Endothelial cell of umbilical vein (primary cell): ENCODE data around the gene SGSM2. TPM values are rescaled to one million over a fixed set of nuclear protein-coding genes. Genes with fewer than 3 reads are reported as not detected.

Experiments
- BruUV-seq: library from RNA; stranded (reverse); fragments of 400-500 nt; replicated peaks from 2 replicates; lab custom pipeline; 2021; lab: Mats Ljungman, UMichigan
- CTCF ChIA-PET: fragments of 300-600, 350-600 bp; sonication (Branson Sonifier 250); formaldehyde crosslinking; loops from one replicate; lab custom pipeline; 2021; ENCODE audit warnings: antibody characterized with exemption, inconsistent platforms; lab: Charles Lee
- POLR2A ChIA-PET: fragments of 300-600, 350-600 bp; sonication (Branson Sonifier 250); formaldehyde crosslinking; loops from one replicate; lab custom pipeline; 2021; ENCODE audit warnings: antibody characterized with exemption, inconsistent platforms; lab: Charles Lee
- DNase-seq: peaks from one replicate; pipeline ENCODE4 v3.0.0-alpha.2; 2011; ENCODE audit warnings: low read depth, low spot score
- FAIRE-seq: peaks from 2 replicates; lab custom pipeline; 2011; peaks lifted over from hg19 to GRCh38; lab: Jason Lieb, UNC
- H2AFZ ChIP-seq: 2 replicates; pipeline ENCODE4 v1.6.0; 2012; ENCODE audit warnings: low read depth, low read length, control low read depth, inconsistent platforms
- H3K27ac ChIP-seq: 2 replicates; pipeline ENCODE4 v1.5.1; 2011; ENCODE audit warnings: low read depth, mild to moderate bottlenecking, control low read depth, low read length, moderate library complexity; ENCODE audit not compliant: insufficient read depth
- H3K27me3 ChIP-seq, 2 experiments: 2 replicates each; pipeline versions ENCODE4 v1.6.0 to v1.6.1; 2011; ENCODE audit warnings: low read length in 2 of 2, mixed read lengths in 1 of 2; ENCODE audit not compliant: control insufficient read depth in 2 of 2, insufficient read depth in 2 of 2
- H3K36me3 ChIP-seq, 2 experiments: 2 replicates in 1 of 2; 3 replicates in 1 of 2; pipeline ENCODE4 v1.5.1; 2011; ENCODE audit warnings: low read length in 2 of 2, mild to moderate bottlenecking in 1 of 2, moderate library complexity in 1 of 2; ENCODE audit not compliant: control insufficient read depth in 2 of 2, insufficient read depth in 2 of 2; ENCODE audit errors: extremely low read depth in 1 of 2
- H3K4me1 ChIP-seq: 3 replicates; pipeline ENCODE4 v1.5.1; 2011; ENCODE audit warnings: mild to moderate bottlenecking, low read length; ENCODE audit not compliant: control insufficient read depth, insufficient read depth; ENCODE audit errors: extremely low read depth
- H3K4me2 ChIP-seq: 2 replicates; pipeline ENCODE4 v1.6.1; 2011; ENCODE audit warnings: low read length, control low read depth, mixed read lengths; ENCODE audit not compliant: insufficient read depth
- H3K4me3 ChIP-seq, 3 experiments: fragments of 200-600 bp in 1 of 3; sonication (generic), shearing (Covaris generic) in 1 of 3; replicated peaks in 1 of 3; 2 replicates each; pipeline ENCODE4 v1.5.1; 2011 to 2016; ENCODE audit warnings: control low read depth in 3 of 3, low read length in 3 of 3, mild to moderate bottlenecking in 2 of 3, inconsistent platforms in 1 of 3, low read depth in 1 of 3, moderate library complexity in 1 of 3; ENCODE audit not compliant: insufficient read depth in 1 of 3
- H3K79me2 ChIP-seq: 2 replicates; pipeline ENCODE4 v1.6.0; 2012; ENCODE audit warnings: low read length, inconsistent platforms; ENCODE audit not compliant: control insufficient read depth, insufficient read depth
- H3K9ac ChIP-seq: replicated peaks from 2 replicates; pipeline ENCODE3; 2011; ENCODE audit warnings: low read length, control low read depth; ENCODE audit not compliant: insufficient read depth; ENCODE audit errors: extremely low read depth
- H3K9me1 ChIP-seq: replicated peaks from 3 replicates; pipeline ENCODE4 v1.6.0; 2011; ENCODE audit warnings: mild to moderate bottlenecking, low read length; ENCODE audit not compliant: control insufficient read depth, insufficient read depth; ENCODE audit errors: extremely low read depth
- H3K9me3 ChIP-seq: replicated peaks from 2 replicates; pipeline ENCODE4 v1.5.1; 2012; ENCODE audit warnings: low read length, inconsistent platforms; ENCODE audit not compliant: control insufficient read depth, insufficient read depth
- H4K20me1 ChIP-seq: replicated peaks from 2 replicates; pipeline ENCODE3; 2011; ENCODE audit warnings: mild to moderate bottlenecking, low read length; ENCODE audit not compliant: control insufficient read depth, insufficient read depth; ENCODE audit errors: extremely low read depth
- EZH2 ChIP-seq: IDR thresholded peaks from 2 replicates; pipeline ENCODE4 v1.6.1; 2012; ENCODE audit warnings: borderline replicate concordance, low read depth, mild to moderate bottlenecking, moderate library complexity, low read length, inconsistent platforms; ENCODE audit not compliant: severe bottlenecking
- JUN ChIP-seq: IDR thresholded peaks from 2 replicates; pipeline ENCODE4 v1.6.1; 2011; ENCODE audit warnings: borderline replicate concordance, low read depth; ENCODE audit not compliant: insufficient read length, insufficient read depth
- MYC ChIP-seq: IDR thresholded peaks from one replicate; pipeline ENCODE4 v1.6.1; 2011; ENCODE audit warnings: mild to moderate bottlenecking, low read depth, low read length
- POLR2A ChIP-seq: IDR thresholded peaks from 2 replicates; pipeline ENCODE4 v1.6.1; 2012; ENCODE audit warnings: low read depth, mild to moderate bottlenecking, control low read depth, low read length
- POLR2AphosphoS5 ChIP-seq: IDR thresholded peaks from 2 replicates; pipeline ENCODE4 v1.6.1; 2012; ENCODE audit warnings: low read depth, mild to moderate bottlenecking, control low read depth, low read length, moderate library complexity; ENCODE audit not compliant: insufficient read depth
- dilution Hi-C: fragments of 300-500 bp; cut with MboI; formaldehyde crosslinking; loops from one replicate; pipeline ENCODE4 v1.15.0; 2019; ENCODE audit warnings: low sequenced_read_pairs; ENCODE audit not compliant: extremely low pct_ligation_motif_present
- intact Hi-C: fragments of 100-400 bp; cut with micrococcal nuclease; formaldehyde crosslinking; loops from one replicate; pipeline ENCODE4 v1.10.0; 2022
- polyA plus RNA-seq, 4 experiments: library from polyadenylated mRNA; depleted of rRNA in 3 of 4; stranded (reverse) in 3 of 4; unstranded in 1 of 4; fragments of >200 nt; gene quantifications; 2 replicates each; pipeline versions ENCODE4 v1.2.1 to v1.2.3, GENCODE V29; 2011 to 2012; ENCODE audit warnings: missing spikeins in 1 of 4
- total RNA-seq: library from RNA; stranded (reverse); gene quantifications from 2 replicates; pipeline ENCODE4 v1.2.3, GENCODE V29; 2021
- TF ChIP-seq, protein P1 (sequence below): IDR thresholded peaks from 2 replicates; pipeline ENCODE4 v1.6.1; 2011; ENCODE audit not compliant: insufficient read depth, insufficient read length

The SGSM2 gene
- total and polyA plus RNA-seq, 2 donors (not counting 3 experiments of a cell fraction or from before 2014, with no cell fraction given), result 61.6 to 94.5 TPM

DNA sequence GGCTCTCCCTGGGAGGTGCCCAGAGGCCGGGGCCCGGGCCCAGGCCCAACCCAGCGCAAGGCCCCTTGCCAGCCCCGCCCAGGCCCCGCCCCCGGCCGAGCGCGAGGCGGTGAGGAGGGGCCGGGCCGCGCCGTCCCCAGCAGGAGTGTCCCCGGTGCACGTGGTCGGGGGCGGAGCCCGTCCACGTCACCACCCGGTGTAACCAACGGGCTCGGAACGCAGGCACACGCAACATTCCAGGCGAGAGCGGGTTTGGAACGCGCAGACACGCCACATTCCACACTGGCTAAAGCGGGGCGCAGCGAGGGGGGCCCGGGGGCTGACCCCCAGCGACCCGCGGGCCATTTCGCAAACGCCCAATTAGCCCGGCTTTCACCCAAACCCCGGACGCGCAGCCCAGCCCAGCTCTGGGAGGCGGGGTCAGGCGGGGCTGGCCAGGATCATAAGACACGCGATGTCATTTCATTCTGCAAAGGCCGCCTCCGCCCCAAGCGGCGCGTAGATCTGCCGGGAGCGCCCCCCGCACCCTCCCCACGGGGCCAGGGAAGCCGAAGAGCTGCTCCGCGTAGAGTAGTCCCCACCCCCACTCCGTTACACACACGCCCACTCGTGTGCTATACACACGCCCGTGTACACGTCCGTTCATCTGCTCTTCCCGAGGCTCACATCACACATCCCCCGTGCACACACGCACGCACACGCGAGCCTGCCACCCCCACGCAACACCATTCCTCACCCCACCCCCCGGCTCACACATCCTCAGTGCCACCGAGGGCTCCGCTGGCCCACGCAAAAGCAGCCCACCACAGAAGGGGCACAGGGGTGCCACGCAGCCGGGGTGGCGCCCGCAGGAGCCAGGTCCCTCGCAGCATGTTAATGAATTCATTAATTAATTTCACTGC, 62.5 kb downstream of the SGSM2 start:
- intact Hi-C loops, result loop anchor here (2.0 to 5.0 kb wide), 2 partner anchors 17 to 63 kb away; partner anchors contain the start of genes SGSM2 and TSR1
- Histone ChIP-seq H3K4me3 (peak overlapping the region; percentile 33 to 74 (median 69)), H3K79me2 (peaks cover 21% of the 10 kb centered on the region), H4K20me1 (no peaks in the 10 kb centered on the region), H2AFZ (no peak overlapping the region), H3K27ac (peak overlapping the region; percentile 99), H3K36me3 (no peaks in the 10 kb centered on the region), H3K4me2 (peak overlapping the region; percentile 92), H3K9me3 (no peaks in the 10 kb centered on the region), H3K4me1 (peaks cover 37% of the 10 kb centered on the region), H3K27me3 (no peaks in the 10 kb centered on the region), H3K9me1 (no peaks in the 10 kb centered on the region), H3K9ac (peak overlapping the region; percentile 99)
- CTCF ChIA-PET, result interaction anchor here (0.6 to 4.1 kb wide), 4 partner anchors 12 to 17 kb away, joined by 3 to 47 read pairs (median 22); no protein-coding TSS in a partner anchor
- FAIRE-seq, result peak; percentile 96
- dilution Hi-C loops, result no loop called here
- DNase-seq, result peak; percentile 96
- TF ChIP-seq JUN (no peak), POLR2AphosphoS5 (peak; percentile 35), MYC (peak; percentile 84), POLR2A (peak; percentile 75), EZH2 (no peak)
- TF ChIP-seq, protein P1, sequence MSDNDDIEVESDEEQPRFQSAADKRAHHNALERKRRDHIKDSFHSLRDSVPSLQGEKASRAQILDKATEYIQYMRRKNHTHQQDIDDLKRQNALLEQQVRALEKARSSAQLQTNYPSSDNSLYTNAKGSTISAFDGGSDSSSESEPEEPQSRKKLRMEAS, result peak; percentile 96
- POLR2A ChIA-PET, result no interaction called here
- BruUV-seq, result TSS peak; percentile 72
